Kidney (tissue), 14 donors: ENCODE results near the gene SLC66A2. TPM values are rescaled to one million over a fixed set of nuclear protein-coding genes. Genes with fewer than 3 reads are reported as not detected.

Experiments used
- DNase-seq, 5 donors: peaks; one replicate each; pipeline ENCODE4 v3.0.0-alpha.2; 2013 to 2020
- FAIRE-seq: peaks from 2 replicates; lab custom pipeline; 2012; peaks lifted over from hg19 to GRCh38; lab: Jason Lieb, UNC
- H3K27ac ChIP-seq, 2 donors: one replicate each; pipeline ENCODE4 v1.7.0; 2013; ENCODE audit warnings: low read depth in 2 of 2, low read length in 2 of 2, inconsistent platforms in 1 of 2
- H3K27me3 ChIP-seq: one replicate; pipeline ENCODE4 v1.7.1; 2013; ENCODE audit warnings: low read length, inconsistent platforms; ENCODE audit not compliant: control insufficient read depth, insufficient read depth
- H3K36me3 ChIP-seq, 3 donors: one replicate each; pipeline versions ENCODE4 v1.7.0 to v1.7.1; 2013; ENCODE audit warnings: low read length in 3 of 3, control low read depth in 1 of 3, inconsistent platforms in 1 of 3; ENCODE audit not compliant: insufficient read depth in 3 of 3, control insufficient read depth in 2 of 3
- H3K4me1 ChIP-seq, 3 donors: one replicate each; pipeline versions ENCODE4 v1.7.0 to v1.7.1; 2013; ENCODE audit warnings: low read length in 3 of 3, inconsistent platforms in 1 of 3, low read depth in 1 of 3; ENCODE audit not compliant: control insufficient read depth in 2 of 3, insufficient read depth in 2 of 3
- H3K4me3 ChIP-seq, 3 donors: one replicate each; pipeline versions ENCODE4 v1.7.0 to v1.8.1; 2013; ENCODE audit warnings: low read length in 3 of 3, control low read depth in 1 of 3, inconsistent platforms in 1 of 3
- H3K9ac ChIP-seq, 3 donors: one replicate each; pipeline versions ENCODE4 v1.7.0 to v1.7.1; 2013; ENCODE audit warnings: low read length in 3 of 3, control low read depth in 1 of 3, inconsistent platforms in 1 of 3
- H3K9me3 ChIP-seq, 3 donors: one replicate each; pipeline versions ENCODE4 v1.7.0 to v1.7.1; 2013; ENCODE audit warnings: low read length in 3 of 3, control low read depth in 1 of 3, inconsistent platforms in 1 of 3; ENCODE audit not compliant: control insufficient read depth in 2 of 3, insufficient read depth in 1 of 3
- CTCF ChIP-seq: IDR thresholded peaks from 3 replicates; pipeline ENCODE4 v1.5.1; 2012; ENCODE audit warnings: mild to moderate bottlenecking, moderate library complexity, borderline replicate concordance; ENCODE audit not compliant: insufficient read depth; ENCODE audit errors: extremely low read depth
- intact Hi-C: fragments of 100-400 bp; cut with DNase I; formaldehyde crosslinking; loops from one replicate; pipeline ENCODE4 v1.11.1; 2022
- polyA plus RNA-seq: library from polyadenylated mRNA; stranded (reverse); fragments of 350-450 nt; fragmentation: Illumina TruSeq; extraction: RNeasy Lipid Tissue Mini Kit (QIAGEN cat#74804); gene quantifications from one replicate; pipeline ENCODE4 v1.2.3, GENCODE V29; 2014; ENCODE audit warnings: low read depth, low replicate concordance; ENCODE audit not compliant: insufficient read depth
- total RNA-seq: library from RNA; stranded (reverse); fragmentation: NEBNext Ultra II Directional; extraction: Animal tissue kit (Norgen Biotek cat#: 25700); gene quantifications from one replicate; pipeline ENCODE4 v1.2.1, GENCODE V29; 2021
- donor health status: control.
- donor health status: control.
- donor health status: control.
- donor health status: control.
- donor health status: control.
- donor health status: DM: yes; HTN: yes; CAD: no.
- donor health status: Normal renal cell carcinoma (clear cell type).

SLC66A2 gene
- total and polyA plus RNA-seq, 2 donors from 2014 or later, result 41.9 to 45.5 TPM

- Histone ChIP-seq H3K27me3 (no peaks in the 10 kb centered on the region), H3K27ac (no peak overlapping the region), H3K9me3 (no peaks in the 10 kb centered on the region), H3K4me1 (no peaks in the 10 kb centered on the region), H3K4me3 (no peak overlapping the region), H3K36me3 (no peaks in the 10 kb centered on the region), H3K9ac (no peak overlapping the region)
- intact Hi-C loops, result no loop called here
- FAIRE-seq, result no peak
- no peak for TF ChIP-seq CTCF
- DNase-seq, result no peak
These were observed 92.1 kb downstream of the SLC66A2 start for GRCh38 chr18:79859314-79859713.

- FAIRE-seq (no peak), DNase-seq (peak in 2 of 5 donors; percentile 28 to 43)
- TF ChIP-seq CTCF, result no peak
- H3K27ac ChIP-seq, result no peak overlapping the region
- H3K36me3 ChIP-seq, result no peaks in the 10 kb centered on the region
- no peak overlapping the region for H3K9ac ChIP-seq
- H3K27me3 ChIP-seq, result no peaks in the 10 kb centered on the region
- no peaks in the 10 kb centered on the region for H3K9me3 ChIP-seq
- H3K4me1 ChIP-seq, result no peaks in the 10 kb centered on the region
- intact Hi-C loops, result no loop called here
- H3K4me3 ChIP-seq, result no peak overlapping the region
These were observed 94.3 kb downstream of the SLC66A2 start for GRCh38 chr18:79857082-79857671.

- Histone ChIP-seq H3K36me3 (no peaks in the 10 kb centered on the region), H3K9me3 (no peaks in the 10 kb centered on the region), H3K27ac (no peak overlapping the region), H3K4me3 (no peak overlapping the region), H3K9ac (no peak overlapping the region), H3K27me3 (no peaks in the 10 kb centered on the region), H3K4me1 (no peaks in the 10 kb centered on the region)
- FAIRE-seq (no peak), DNase-seq (peak in 2 of 5 donors; percentile 61 to 71)
- TF ChIP-seq CTCF, result no peak
- intact Hi-C loops, result no loop called here
These were observed 95.1 kb downstream of the SLC66A2 start for GRCh38 chr18:79856119-79857007.
